Gastrocnemius medialis (tissue), 4 donors: Measurements from ENCODE around the gene RAD51C. TPM values are rescaled to one million over a fixed set of nuclear protein-coding genes. Genes with fewer than 3 reads are reported as not detected.
"Not testable (repeated sequence)": the region's sequence is repeated elsewhere in the genome, so short reads cannot be mapped to it uniquely, and the experiment has no call there.

ENCODE experiments used
- ATAC-seq, 2 donors: fragments of 150-250 bp; one replicate each; pipeline ENCODE4 v1.9.1; 2016
- DNase-seq, 2 donors: peaks; one replicate each; pipeline ENCODE4 v3.0.0-alpha.2; 2019
- H3K27ac ChIP-seq, 4 donors: fragments of 200-600 bp; sonication (generic); 1 replicate in 1 of 4; 2 replicates in 3 of 4; pipeline ENCODE4 v1.5.1; 2016 to 2018; ENCODE audit warnings: mild to moderate bottlenecking in 2 of 4, moderate library complexity in 1 of 4
- H3K27me3 ChIP-seq, 3 donors: fragments of 200-600 bp; sonication (generic) in 2 of 3; 1 replicate in 1 of 3; 2 replicates in 2 of 3; pipeline versions ENCODE4 v1.5.1 to v1.6.0; 2016 to 2019; ENCODE audit warnings: mild to moderate bottlenecking in 1 of 3, moderate library complexity in 1 of 3
- H3K36me3 ChIP-seq, 2 donors: fragments of 200-600 bp; sonication (generic) in 1 of 2; one replicate each; pipeline ENCODE4 v1.5.1; 2017 to 2018
- H3K4me1 ChIP-seq, 2 donors: fragments of 200-600 bp; sonication (generic) in 1 of 2; one replicate each; pipeline ENCODE4 v1.5.1; 2016 to 2017; ENCODE audit warnings: mild to moderate bottlenecking in 2 of 2
- H3K4me3 ChIP-seq, 4 donors: fragments of 200-600 bp; sonication (generic) in 3 of 4; 1 replicate in 1 of 4; 2 replicates in 3 of 4; pipeline ENCODE4 v1.5.1; 2016 to 2019; ENCODE audit warnings: mild to moderate bottlenecking in 2 of 4
- H3K9me3 ChIP-seq, 3 donors: fragments of 200-600 bp; sonication (generic) in 2 of 3; 1 replicate in 1 of 3; 2 replicates in 2 of 3; pipeline ENCODE4 v1.5.1; 2016 to 2019
- CTCF ChIP-seq, 5 experiments: fragments of 450-650 bp in 3 of 5; fragments of 200-600 bp in 2 of 5; sonication (generic) in 2 of 5; IDR thresholded peaks in 4 of 5; conservative IDR thresholded peaks in 1 of 5; 1 replicate in 4 of 5; 2 replicates in 1 of 5; pipeline ENCODE4 v1.5.1; 2016 to 2019; ENCODE audit warnings: antibody characterized with exemption in 5 of 5, mild to moderate bottlenecking in 3 of 5, moderate library complexity in 3 of 5
- POLR2A ChIP-seq, 2 donors: fragments of 450-650 bp; IDR thresholded peaks; one replicate each; pipeline ENCODE4 v1.6.1; 2017; ENCODE audit warnings: antibody characterized with exemption in 2 of 2, mild to moderate bottlenecking in 2 of 2, moderate library complexity in 2 of 2
- in situ Hi-C, 4 donors: fragments of 200-750 bp; cut with MboI; loops; one replicate each; pipeline versions ENCODE4 v1.15.0 to v1.8.0; 2017; ENCODE audit warnings: low sequenced_read_pairs in 4 of 4
- intact Hi-C: fragments of 100-400 bp; cut with DNase I; formaldehyde crosslinking; loops from one replicate; pipeline ENCODE4 v1.15.1; 2023; ENCODE audit warnings: low total_unique reads
- total RNA-seq, 4 donors: library from RNA; depleted of rRNA; stranded (reverse); fragments of >200 nt; gene quantifications; one replicate each; pipeline versions ENCODE4 v1.1.0 to v1.2.3, GENCODE V29; 2016

Gene RAD51C
- total RNA-seq, 4 donors from 2014 or later = 6.4 to 18.7 (median 12.5) TPM

GRCh38 chr17:58734040-58734439 lies 41.6 kb downstream of the RAD51C start:
- no peak overlapping the region for H3K27ac ChIP-seq
- H3K36me3 ChIP-seq = no peaks in the 10 kb centered on the region
- no peak for DNase-seq
- no peak for ATAC-seq
- H3K9me3 ChIP-seq = no peaks in the 10 kb centered on the region
- in situ Hi-C loops (loop anchor here in 1 of 4 donors (25.0 kb wide), 1 partner anchor 97 kb away; no protein-coding TSS in a partner anchor), intact Hi-C loops (no loop called here)
- TF ChIP-seq POLR2A (IDR thresholded peaks at IDR 0.05) (no peak), CTCF (IDR thresholded peaks at IDR 0.05 in 4 of 5, conservative IDR thresholded peaks at IDR 0.05 in 1 of 5) (no peak)
- no peaks in the 10 kb centered on the region for H3K27me3 ChIP-seq
- no peak overlapping the region for H3K4me3 ChIP-seq
- H3K4me1 ChIP-seq = no peaks in the 10 kb centered on the region

DNA sequence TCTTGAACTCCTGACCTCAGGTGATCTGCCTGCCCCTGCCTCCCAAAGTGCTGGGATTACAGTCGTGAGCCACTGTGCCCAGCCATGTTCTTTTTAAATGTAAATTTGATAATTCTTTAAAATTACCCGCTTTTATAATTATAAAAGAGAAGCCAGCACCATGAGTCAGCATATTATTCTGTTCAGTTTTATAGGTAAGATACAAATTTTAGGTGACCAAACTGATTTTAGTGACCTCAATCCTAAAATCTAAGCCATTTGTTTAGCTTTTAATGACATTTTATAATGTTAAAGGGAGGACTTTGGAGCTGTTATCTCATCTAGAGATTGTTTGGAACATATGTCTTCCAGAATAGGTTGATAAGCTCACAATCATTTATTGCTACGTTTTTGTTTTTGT lies 42.4 kb downstream of the RAD51C start:
- intact Hi-C loops (no loop called here), in situ Hi-C loops (loop anchor here in 1 of 4 donors (25.0 kb wide), 1 partner anchor 98 kb away; no protein-coding TSS in a partner anchor)
- no peak for ATAC-seq
- no peak overlapping the region for H3K4me3 ChIP-seq
- no peak for TF ChIP-seq CTCF (IDR thresholded peaks at IDR 0.05 in 4 of 5, conservative IDR thresholded peaks at IDR 0.05 in 1 of 5)
- no peak for TF ChIP-seq POLR2A (IDR thresholded peaks at IDR 0.05)
- no peak for DNase-seq
- no peaks in the 10 kb centered on the region for H3K4me1 ChIP-seq
- no peaks in the 10 kb centered on the region for H3K9me3 ChIP-seq
- H3K27me3 ChIP-seq = no peaks in the 10 kb centered on the region
- H3K27ac ChIP-seq = no peak overlapping the region
- no peaks in the 10 kb centered on the region for H3K36me3 ChIP-seq

DNA sequence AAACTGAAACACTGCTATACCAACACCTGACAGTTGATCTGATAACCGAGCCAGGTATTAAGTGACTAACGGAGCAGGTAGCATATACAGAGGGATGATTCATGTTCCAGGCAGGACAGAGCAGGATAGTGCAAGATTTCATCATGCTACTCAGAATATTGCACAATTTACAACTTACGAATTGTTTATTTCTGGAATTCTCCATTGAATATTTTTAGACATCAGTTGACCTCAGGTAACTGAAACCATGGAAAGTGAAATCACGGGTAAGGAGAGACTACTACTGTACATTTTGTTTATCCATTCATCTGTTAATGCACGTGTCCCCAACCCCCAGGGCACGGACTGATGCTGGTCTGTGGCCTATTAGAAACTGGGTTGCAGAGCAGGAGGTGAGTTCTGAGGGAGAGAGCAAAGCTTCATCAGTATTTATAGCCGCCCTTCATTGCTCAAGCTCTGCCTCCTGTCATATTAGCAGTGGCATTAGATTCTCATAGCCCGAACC lies 48.8 kb downstream of the RAD51C start:
- ATAC-seq (peak; percentile 50 to 91), DNase-seq (peak in 1 of 2 donors; percentile 18)
- TF ChIP-seq CTCF (IDR thresholded peaks at IDR 0.05 in 4 of 5, conservative IDR thresholded peaks at IDR 0.05 in 1 of 5) (no peak), POLR2A (IDR thresholded peaks at IDR 0.05) (no peak)
- Histone ChIP-seq H3K9me3 (no peaks in the 10 kb centered on the region), H3K4me3 (no peak overlapping the region), H3K27ac (no peak overlapping the region), H3K4me1 (no peaks in the 10 kb centered on the region), H3K36me3 (no peaks in the 10 kb centered on the region), H3K27me3 (no peaks in the 10 kb centered on the region)
- intact Hi-C loops = no loop called here
- in situ Hi-C loops = loop anchor here in 1 of 4 donors (25.0 kb wide), 1 partner anchor 104 kb away; no protein-coding TSS in a partner anchor

GRCh38 chr17:58747674-58748073 lies 55.3 kb downstream of the RAD51C start:
- Histone ChIP-seq H3K4me1 (no peaks in the 10 kb centered on the region), H3K9me3 (no peaks in the 10 kb centered on the region), H3K36me3 (no peaks in the 10 kb centered on the region), H3K27me3 (peaks cover 0 to 1% (median 0%) of the 10 kb centered on the region in 3 donors), H3K4me3 (no peak overlapping the region), H3K27ac (no peak overlapping the region)
- intact Hi-C loops (no loop called here), in situ Hi-C loops (loop anchor here in 1 of 4 donors (25.0 kb wide), 1 partner anchor 110 kb away; no protein-coding TSS in a partner anchor)
- DNase-seq (no peak), ATAC-seq (no peak)
- TF ChIP-seq CTCF (IDR thresholded peaks at IDR 0.05 in 4 of 5, conservative IDR thresholded peaks at IDR 0.05 in 1 of 5) = no peak
- TF ChIP-seq POLR2A (IDR thresholded peaks at IDR 0.05) = no peak

DNA sequence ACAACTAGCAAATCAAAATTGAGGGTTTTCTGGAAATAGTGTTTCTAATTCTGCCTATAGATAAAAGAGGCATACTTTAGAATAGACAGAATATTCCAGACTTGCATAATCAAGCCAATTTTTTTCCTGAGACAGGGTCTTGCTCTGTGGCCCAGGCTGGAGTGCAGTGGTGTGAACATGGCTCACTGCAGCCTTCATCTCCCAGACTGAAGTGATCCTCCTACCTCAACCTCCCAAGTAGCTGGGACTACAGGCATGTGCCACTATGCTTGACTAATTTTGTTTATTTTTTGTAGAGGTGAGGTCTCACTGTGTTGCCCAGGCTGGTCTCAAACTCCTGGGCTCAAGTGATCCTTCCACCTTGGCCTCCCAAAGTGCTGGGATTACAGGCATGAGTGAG lies 57.2 kb downstream of the RAD51C start:
- H3K9me3 ChIP-seq, intact Hi-C loops, H3K4me3 ChIP-seq, H3K4me1 ChIP-seq, ATAC-seq, H3K27ac ChIP-seq, DNase-seq, H3K36me3 ChIP-seq: not testable (repeated sequence)
- in situ Hi-C loops = loop anchor here in 1 of 4 donors (25.0 kb wide), 1 partner anchor 112 kb away; no protein-coding TSS in a partner anchor
- H3K27me3 ChIP-seq = peaks cover 6 to 16% (median 15%) of the 10 kb centered on the region in 3 donors
